GM19240 (cell line): Measurements from ENCODE around the gene SPI1.

Experiments used
- DNase-seq: peaks from one replicate; pipeline ENCODE4 v3.0.0; 2011; ENCODE audit warnings: low spot score; ENCODE audit not compliant: insufficient read length

SPI1 gene

DNA sequence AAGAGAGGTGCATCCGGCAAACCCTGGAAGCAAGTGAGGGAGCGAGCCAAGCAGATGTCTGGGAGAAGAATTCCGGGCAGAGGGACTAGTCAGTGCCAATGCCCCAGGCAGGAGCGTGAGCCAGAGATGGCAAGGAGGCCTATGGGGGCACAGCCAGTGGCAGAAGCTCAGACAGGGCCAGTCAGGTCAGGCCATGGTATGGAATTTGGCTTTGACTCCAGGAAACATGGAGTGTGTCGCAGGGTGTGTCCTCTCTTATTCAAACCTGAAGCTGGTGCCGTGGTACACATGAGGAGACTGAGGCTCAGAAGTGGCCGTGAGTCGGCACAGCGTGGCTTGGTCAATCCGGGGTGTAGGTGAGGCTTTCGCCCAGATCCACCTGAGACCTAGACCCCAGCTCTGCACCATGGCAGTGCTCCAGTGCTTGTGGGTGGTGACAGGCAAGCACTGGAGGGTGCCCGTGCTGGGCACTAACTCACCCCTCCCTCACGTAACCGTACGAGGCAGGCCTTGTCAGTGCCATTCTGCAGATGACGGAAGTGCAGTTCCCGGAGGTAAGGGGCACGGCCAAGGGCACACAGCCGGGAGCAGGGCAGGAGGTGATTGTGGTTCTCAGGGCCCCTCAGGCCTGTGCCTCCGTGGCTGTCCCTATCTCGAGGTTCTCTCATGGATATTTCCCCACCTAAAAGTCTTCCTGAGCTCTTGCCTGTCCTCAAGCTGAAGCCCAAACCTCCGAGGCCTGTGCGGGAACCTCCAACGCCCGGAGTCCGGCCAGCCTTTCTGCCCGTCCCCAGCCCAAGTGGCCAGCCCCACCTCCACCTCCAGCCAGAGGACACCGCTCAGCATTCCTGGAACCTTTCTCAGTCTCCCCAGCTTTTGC, 10.6 kb upstream of the SPI1 start:
- no peak for DNase-seq

DNA sequence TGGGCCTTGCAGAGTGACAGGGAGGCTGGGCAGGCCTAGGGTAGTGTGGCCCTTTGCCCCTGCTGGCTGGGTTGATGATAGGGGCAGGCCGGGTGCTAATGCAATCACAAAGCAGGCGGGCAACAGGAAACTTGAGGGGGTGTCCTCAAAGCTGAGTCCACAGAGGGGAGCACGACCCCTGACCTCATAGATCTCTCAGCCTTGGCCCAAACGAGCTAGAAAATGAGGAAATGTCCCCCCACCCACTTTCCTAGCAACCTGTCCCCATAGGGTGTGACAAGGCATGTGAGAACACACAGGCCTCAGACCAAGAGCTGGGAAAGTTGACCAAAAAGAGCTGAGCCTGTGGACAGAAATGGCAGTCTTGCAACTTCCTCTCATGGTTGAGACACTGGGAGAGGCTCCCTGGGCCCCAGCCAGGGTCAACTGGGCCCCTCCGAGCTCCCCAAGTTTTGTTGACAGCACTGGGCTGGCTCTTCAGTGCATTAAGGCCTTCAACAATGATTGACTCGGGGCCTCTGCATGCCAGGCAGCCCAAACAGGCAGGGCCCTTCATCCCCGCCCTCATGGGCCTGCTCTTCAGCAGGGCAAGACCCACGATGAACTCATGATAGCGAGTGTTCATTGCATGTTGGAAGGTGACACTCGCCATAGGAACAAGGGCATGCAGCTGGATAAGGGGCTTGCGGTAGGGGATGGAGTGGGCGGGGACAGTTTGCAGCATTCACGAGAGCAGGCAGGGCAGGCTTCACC, 9.8 kb upstream of the SPI1 start:
- DNase-seq = no peak

DNA sequence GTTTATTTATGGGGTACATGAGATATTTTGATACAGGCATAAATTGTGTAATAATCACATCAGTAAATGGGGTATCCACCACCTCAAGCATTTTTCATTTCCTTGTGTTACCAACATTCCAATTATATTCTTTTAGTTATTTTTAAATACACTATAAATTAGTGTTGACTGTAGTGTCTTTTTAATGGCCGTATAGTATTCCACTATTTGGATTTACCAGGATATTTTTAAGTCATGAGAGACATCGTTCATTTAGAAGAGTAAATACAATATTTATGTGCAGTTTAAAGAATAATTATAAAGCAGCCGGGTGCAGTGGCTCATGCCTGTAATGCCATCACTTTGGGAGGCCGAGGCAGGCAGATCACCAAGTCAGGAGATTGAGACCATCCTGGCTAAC, 6.2 kb upstream of the SPI1 start:
- no peak for DNase-seq

DNA sequence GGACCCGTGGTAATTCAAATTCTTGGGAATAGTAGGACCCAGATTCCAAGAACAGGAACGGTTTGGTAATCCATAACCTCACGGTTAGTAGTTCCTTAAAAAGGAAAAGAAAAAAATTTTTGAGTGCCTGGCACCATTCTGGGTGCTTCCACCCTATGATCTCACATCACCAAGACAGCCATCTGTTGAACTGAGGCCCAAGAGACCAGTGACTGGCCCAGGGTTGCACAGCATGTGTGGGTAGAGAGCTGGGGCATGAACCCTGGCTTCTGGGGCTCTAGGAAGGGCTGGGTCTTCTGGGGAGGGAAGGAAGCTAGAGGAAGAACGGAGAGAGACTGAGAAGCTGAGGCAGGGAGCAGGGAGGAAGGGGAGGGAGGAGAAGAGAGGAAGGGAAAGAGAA, 4.7 kb upstream of the SPI1 start:
- no peak for DNase-seq

DNA sequence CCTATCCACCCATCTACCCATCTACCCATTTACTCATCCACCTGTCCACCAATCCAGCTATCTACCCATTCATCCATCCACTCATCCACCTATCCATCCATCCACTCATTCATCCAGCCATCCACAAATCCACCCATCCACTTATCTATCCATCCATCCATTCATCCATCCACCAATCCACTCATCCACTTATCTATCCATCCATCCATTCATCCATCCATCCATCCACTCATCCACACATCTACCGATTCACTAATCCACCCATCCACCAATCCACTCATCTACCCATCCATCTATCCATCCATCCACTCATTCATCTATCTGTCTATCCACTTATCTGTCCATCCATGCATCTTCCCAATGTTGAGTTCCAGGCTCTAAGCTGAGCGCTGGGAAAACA, 1.7 kb upstream of the SPI1 start:
- DNase-seq = no peak

DNA sequence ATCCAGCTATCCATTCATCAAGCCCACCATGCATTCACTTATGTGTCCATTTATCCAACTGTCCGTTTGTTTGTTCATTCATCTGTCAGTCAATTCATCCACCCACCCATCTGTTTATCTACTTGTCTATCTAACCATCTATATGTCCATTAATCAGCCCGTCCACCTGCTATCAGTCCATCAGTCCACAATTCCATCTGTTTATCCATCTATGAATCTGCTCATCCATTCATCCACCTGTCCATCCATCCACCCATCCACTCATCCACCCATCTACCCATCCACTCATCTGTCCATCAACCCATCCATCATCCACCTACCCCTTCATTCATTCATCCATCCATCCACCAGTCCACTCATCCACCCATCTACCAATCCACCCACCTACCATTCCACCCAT, 970 bp upstream of the SPI1 start:
- no peak for DNase-seq

DNA sequence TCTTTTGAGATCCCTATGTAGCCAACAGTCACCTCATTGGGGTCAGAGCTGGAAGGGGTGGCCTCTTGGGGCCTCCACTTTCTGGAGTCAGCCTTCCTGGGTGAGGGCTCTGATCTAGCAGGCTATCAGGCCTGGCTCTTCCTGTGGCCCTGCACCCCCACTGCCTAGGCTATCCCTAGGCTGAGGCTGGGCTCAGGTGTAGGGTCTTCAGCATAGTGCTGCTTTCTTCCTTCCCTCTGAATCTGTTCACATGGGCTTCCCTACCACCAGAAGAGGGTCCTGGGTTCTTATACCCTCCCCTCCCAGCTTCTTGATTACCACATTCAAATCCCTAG, 456 bp upstream of the SPI1 start:
- DNase-seq = no peak

DNA sequence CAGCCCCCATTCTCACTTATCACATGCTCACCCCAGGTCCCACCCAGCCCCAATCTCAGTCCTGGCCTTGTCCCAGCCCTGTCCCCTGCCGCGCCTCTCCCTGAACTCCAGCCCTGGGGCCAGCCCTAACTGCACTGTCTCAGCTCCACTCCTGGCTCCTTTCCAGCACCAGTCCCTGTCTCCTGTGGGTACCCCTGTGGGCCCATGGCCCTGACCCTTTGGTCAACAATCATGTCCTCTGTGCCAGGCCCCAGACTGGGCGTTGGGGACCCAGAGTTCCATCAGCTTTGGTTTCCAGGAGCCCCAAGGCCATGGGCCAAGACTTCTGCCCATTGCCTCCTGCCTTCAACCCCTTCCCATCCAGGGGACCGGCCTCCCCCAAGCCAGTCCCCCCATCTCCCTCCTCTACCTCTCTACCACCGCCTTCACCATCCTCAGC, 757 bp downstream of the SPI1 start:
- no peak for DNase-seq

DNA sequence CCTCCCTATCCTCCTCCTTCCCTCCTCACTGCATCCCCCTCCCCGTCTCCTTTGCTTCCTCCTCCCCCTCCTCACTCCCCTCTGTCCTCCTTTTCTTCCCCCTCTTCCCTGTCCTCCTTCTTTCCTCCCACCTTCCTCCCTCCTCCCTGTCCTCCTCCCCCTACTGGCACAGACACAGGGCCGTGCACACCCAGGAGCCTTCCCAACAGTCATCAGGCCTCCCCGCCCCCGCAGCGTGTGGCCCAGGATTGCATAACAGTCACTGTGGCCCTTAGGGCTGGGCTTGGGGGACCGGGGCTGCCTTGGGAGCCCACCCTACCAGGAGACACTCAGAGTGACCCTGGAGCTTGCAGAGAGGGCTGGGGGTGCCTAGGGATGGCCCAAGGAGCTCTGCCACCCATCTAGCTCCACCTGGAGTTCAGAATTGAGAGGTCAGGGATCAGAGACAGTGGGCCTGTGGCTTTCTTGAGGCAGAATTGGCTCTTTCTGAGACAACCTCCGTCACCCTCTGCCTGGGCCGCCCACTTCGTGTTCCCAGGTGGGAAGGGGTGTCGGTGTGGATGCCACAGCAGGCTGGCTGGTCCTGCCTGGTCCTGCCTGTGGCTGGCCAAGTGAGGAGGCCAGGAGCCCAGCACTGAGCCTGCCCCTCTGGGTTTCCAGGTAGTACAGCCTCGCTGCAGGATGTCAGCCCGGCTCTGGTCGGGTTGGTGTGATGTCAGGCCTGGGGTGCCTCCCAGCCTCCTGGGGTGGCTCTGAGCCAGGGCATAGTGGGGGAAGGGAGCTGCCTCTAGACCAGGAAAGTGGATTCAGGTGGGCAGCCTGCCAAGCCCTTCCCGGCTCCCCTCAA, 1.6 kb downstream of the SPI1 start:
- DNase-seq = no peak

DNA sequence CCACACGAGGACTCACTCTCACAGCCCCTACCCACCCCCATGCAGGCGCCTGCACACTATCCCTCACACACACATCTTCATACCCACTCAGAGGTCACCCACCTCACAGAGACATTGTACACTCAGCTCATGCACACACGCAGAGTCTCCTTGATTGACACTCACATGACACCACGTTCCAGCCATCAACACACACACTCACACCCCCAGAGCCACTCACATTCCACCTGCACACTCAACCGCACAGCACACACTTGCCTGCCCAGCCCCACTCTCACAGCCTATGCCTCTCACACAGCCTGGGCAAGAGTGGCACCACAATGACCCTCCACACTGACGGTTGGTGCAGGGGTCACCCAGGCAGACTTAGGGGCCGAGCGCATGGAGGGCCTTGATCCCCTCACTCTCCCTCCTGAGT, 2.2 kb downstream of the SPI1 start:
- DNase-seq = no peak

DNA sequence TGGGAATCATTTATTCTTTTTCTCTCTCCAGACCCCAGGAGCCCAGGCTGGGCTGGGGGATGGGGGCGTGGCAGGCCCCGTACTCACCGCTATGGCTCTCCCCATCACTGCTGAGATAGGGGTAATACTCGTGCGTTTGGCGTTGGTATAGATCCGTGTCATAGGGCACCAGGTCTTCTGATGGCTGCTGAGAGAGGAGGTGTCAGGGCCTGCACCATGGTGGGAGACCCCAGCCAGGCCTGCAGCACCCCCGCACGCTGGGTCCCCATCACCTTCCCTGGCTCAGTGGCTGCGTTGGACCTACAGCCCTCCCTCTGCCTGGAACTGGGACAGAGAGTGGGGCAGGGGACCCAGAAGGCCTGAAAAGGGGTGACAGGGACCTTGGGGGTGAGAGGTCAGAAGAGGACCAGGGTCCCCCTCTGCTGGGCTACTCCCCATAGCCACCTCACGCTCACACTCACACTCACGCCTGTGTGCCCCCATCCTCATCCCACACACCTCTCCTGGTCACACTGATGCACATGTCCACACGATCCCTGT, 2.7 kb downstream of the SPI1 start:
- no peak for DNase-seq

DNA sequence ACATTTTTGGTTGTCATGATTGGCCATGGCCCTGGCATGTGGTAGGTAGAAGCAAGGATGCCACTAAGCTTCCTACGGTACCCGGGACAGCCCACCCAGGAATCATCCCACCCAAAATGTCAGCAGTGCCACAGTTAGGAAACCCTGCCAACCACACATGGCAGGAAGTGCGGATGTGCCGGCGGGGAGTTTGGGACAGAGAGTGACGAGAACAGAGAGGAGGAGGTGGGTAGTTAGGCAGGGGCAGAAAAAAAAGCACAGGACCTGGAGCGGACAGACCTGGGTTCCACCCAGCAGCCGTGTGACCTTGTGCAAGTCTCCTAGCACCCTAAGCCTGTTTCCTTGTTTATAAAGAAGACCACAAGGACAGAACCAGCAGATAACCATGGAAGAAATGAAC, 3.3 kb downstream of the SPI1 start:
- no peak for DNase-seq

DNA sequence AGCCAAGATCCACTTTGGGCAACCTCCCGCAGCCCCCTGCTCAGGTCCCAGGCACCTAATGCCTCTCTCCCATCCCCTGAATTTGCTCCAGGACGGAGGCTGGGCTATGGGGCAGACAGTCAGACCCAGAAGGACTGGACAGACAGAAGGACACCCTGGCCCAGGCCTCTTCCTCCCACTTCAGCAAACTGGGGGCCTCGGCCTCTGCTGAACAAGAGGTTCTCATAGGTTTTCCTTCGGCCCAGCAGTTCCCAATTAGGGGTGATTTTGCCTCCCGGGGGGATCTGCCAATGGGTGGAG, 3.7 kb downstream of the SPI1 start:
- no peak for DNase-seq

DNA sequence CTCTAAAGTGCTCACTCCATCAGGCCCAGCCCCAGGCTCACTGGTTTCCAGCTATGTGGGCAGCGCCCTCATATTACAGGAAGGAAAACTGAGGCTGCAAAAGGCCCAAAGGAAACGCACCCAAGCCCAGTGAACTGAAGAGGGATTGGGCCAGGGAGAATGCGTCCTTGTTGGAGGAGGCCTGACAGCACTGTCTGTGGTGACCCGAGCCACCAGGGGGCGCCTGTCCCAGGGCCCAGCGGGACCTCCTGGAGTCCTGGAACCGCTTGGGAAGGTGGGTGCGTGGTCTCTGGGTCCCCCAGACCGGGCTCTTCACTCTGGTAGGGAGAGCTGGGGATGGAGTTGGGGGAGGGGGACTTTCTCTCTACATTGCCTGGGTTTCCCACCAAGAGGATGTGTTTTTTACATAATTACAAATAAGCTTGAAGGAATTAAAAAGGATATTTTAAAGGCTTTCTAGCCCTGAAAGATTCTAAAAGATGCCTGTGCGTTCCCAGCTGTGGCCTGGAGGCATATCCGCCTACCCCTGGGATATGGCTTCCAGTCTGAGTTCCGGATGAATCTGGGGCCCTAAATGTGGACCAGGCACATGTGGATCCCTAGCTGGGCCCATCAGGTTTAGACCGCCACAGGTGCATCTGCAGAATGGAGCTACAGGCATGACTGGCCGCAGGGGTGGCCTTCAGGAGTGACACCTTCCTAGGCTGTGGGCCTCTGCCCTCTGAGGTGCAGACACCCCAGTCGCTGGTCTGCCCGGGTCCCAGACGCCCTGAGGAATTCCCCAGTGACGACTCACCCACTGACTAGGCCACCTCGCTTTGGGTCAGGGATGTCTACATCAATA, 4.2 kb downstream of the SPI1 start:
- no peak for DNase-seq

DNA sequence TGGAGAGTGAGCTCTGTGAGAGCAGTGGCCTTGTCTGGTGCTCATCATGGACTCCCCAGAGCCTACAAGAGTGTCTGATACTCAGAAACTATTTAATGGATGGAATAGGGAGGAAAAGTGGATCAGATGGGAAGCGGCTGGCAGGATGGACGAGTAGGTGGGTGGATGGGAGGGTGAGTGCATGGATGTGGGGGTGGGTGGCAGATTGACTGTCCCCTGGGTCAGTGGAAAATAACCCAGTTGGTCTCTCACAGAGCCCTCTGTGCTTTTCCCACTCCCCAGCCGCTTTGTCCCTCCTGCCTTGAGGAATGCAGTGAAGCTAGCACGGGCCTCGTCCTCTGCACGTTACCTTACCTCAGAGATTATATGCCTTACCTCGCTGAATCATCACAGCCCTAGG, 5.9 kb downstream of the SPI1 start:
- no peak for DNase-seq

DNA sequence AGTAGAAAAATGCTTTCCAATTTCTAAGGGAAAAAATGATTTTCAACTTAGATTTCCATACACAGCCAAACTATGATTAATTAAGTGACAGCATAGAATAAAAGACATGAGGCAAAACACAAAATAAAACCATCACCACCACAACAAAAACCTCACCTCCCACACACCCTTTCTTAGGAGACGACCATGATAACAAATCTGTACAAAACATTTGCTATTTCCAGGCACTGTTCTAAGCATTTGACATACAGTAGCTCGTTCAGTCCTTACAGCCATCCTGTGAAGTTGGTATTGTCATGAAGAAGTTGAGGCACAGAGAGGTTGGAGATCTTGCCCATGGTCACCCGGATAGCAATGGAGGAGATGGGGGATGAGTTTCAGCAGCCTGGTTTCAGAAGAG, 8.7 kb downstream of the SPI1 start:
- no peak for DNase-seq

DNA sequence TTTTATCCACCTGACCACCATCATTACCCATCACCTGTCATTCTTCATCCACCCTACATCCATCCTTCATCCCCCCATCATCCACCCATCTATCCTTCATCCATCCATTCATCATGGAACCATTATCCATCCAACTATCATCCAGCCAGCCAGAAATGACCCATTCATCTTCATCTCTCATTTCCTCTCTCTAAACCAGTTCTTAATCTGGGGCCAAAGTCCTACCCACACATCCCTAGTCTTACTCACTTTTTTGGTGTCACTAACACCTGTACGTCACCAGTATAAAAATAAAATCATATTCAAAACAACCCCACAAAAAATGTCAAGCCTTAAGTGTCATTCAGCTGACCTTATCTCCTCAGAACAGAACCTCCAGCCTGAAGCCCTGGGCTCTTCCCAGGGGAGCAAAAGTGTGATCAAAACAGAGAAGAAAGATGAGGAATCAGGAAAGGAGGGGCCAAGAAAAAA, 12.3 kb downstream of the SPI1 start:
- no peak for DNase-seq

DNA sequence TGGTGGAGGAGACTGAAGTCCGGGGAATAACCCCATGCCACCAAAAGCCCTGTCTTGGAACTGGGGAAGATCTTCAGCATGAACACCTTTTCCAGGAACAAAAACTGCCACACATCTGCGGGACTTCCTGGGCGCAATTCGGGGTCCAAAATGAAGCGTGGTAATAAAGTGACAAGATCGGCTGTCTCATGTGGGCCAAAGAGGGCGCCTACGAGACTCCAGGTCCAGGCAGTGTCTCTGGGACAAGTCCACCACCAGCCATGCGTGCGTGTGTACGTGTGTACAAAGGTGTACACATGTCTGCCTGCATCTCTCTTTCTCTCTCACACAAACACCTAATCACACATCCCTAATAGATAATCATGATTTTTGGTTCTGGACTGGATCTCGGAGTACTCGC, 16.9 kb downstream of the SPI1 start:
- DNase-seq = no peak

DNA sequence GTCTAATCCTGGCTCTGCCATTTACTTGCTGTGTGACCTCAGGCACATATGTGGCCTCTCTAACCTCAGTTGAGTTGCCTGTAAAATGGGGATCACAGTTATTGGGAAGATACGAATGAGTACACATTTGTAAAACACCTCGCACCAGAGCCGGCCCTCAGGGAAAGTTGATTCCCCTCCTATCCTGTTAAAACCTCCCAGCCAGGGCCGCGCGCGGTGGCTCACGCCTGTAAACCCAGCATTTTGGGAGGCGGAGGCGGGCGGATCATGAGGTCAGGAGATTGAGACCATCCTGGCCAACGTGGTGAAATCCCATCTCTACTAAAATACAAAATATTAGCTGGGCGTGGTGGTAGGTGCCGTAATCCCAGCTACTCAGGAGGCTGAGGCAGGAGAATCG, 18.0 kb downstream of the SPI1 start:
- no peak for DNase-seq

DNA sequence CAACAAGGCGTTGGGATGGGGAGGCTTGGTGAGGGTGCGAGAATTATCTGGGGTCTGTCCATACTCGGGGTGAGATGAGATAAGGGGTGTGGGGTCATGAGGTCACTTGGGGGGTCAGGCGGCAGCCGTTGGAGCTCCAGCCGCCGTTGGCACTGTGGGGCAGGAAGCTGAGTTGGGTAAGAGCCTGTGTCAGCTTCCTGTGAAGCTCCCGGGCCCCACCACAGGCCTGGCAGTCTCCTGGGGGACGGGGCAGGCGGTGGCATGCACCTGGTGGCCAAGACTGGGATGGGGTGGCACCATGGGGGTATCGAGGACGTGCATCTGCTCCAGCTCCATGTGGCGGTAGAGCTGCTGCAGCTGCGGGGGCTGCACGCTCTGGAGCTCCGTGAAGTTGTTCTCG, 18.8 kb downstream of the SPI1 start:
- DNase-seq = no peak

DNA sequence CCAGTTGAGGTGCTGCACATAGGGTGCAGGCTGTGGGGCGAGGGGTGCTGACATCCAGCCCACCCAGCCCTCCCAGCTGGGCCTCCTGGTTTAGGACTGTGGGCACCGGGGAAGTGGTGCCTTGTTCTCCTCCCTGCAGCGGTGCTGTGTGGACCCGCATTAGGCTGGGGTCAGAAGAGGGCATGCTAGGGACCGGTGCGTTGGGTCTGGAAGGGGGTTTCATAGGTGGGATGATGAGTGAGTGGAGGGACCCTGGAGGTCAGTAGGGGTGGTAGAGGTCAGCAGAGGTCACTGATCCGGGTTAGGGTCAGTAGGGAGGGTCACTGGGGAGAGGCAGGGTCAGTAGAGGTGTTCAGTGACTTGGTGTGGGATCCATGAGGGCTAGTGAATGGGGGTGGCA, 19.2 kb downstream of the SPI1 start:
- no peak for DNase-seq
